ENCODE measurements around the gene CNTN5. TPM values are rescaled to one million over a fixed set of nuclear protein-coding genes. Genes with fewer than 3 reads are reported as not detected.

CNTN5 gene
- total RNA-seq, 6 donors from 2014 or later = 0.13 to 1.0 (median 0.57) TPM; not detected in 2

DNA sequence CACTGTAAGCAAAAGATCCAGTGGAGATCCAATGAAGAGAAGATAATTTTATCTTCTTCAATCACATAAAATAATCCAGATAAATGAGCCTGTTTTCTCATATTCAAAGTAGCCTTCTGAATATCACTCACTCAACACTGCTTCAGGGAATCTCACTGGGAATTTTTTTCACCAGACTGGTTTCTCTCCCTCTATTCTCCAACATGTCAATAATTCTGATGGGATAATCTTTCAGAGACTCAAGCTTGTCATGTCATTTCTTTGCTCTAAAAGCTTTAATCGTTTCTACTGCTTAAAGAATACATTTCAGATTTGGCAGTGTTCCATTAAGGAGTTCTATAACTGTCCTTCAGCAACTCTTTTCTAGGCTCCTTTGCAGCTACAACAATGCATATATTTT, 16.3 kb downstream of the CNTN5 start:
- DNase-seq (no peak), ATAC-seq (ENCODE audit: low FRiP score in 2 of 2) (no peak)
- 68 to 71% methylated on average over 1 of the region's 1 CpG for WGBS, 2 donors
- no peak overlapping the region for H3K27ac ChIP-seq
- H3K27me3 ChIP-seq = no peaks in the 10 kb centered on the region
- no peaks in the 10 kb centered on the region for H3K36me3 ChIP-seq
- H3K9me3 ChIP-seq = no peaks in the 10 kb centered on the region
- TF ChIP-seq POLR2AphosphoS5 (IDR thresholded peaks at IDR 0.05) (no peak), EP300 (IDR thresholded peaks at IDR 0.05) (no peak), POLR2A (IDR thresholded peaks at IDR 0.05) (no peak)
- TF ChIP-seq, protein P1, sequence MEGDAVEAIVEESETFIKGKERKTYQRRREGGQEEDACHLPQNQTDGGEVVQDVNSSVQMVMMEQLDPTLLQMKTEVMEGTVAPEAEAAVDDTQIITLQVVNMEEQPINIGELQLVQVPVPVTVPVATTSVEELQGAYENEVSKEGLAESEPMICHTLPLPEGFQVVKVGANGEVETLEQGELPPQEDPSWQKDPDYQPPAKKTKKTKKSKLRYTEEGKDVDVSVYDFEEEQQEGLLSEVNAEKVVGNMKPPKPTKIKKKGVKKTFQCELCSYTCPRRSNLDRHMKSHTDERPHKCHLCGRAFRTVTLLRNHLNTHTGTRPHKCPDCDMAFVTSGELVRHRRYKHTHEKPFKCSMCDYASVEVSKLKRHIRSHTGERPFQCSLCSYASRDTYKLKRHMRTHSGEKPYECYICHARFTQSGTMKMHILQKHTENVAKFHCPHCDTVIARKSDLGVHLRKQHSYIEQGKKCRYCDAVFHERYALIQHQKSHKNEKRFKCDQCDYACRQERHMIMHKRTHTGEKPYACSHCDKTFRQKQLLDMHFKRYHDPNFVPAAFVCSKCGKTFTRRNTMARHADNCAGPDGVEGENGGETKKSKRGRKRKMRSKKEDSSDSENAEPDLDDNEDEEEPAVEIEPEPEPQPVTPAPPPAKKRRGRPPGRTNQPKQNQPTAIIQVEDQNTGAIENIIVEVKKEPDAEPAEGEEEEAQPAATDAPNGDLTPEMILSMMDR (IDR thresholded peaks at IDR 0.05) = no peak
- H3K4me3 ChIP-seq = no peak overlapping the region
- no peaks in the 10 kb centered on the region for H3K4me1 ChIP-seq

DNA sequence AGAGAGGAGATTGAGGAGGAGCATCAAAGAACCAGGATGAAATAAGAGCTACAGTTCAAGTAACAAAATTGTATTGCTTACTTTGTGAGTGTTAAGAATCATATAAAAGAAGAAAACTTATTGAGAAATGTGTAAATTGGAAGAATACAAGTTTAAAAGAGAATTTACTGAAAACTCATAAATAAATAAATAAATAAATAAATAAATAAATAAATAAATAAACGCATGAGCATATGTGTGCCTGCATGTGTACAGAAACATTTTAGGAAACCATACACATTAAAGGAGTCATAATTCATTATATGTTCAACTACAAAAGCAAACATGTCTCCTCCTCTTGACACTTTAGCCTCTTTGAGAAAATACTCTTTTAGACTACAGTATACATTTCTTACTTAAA, 42.6 kb downstream of the CNTN5 start:
- H3K9me3 ChIP-seq = no peaks in the 10 kb centered on the region
- no peak overlapping the region for H3K27ac ChIP-seq
- H3K27me3 ChIP-seq = no peaks in the 10 kb centered on the region
- TF ChIP-seq, protein P1 (IDR thresholded peaks at IDR 0.05) = no peak
- TF ChIP-seq POLR2AphosphoS5 (IDR thresholded peaks at IDR 0.05) = no peak
- no peak for TF ChIP-seq POLR2A (IDR thresholded peaks at IDR 0.05)
- TF ChIP-seq EP300 (IDR thresholded peaks at IDR 0.05) = no peak
- ATAC-seq (ENCODE audit: low FRiP score in 2 of 2) = no peak
- no peaks in the 10 kb centered on the region for H3K4me1 ChIP-seq
- DNase-seq = no peak
- H3K4me3 ChIP-seq = no peak overlapping the region
- WGBS, 2 donors = 84 to 100% methylated on average over 1 of the region's 1 CpG
- no peaks in the 10 kb centered on the region for H3K36me3 ChIP-seq

DNA sequence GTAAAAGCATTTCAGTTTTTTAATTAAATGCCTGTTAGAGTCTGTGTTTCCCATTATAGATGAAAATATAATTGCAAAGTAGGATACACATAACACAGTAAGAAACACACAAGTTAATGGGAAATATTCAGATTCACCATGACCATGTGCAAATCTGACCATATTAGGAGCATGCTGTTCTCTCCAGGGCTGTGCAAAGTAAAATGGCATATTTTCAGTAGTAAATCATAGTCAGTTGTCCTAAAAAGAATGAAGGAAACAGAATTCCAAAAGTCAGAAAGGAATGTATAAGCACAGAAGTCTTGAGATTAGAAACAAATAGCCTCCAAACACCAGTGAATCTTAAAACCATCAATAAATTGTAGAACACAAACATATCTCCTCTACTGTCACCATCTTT, 44.4 kb downstream of the CNTN5 start:
- no peaks in the 10 kb centered on the region for H3K36me3 ChIP-seq
- H3K4me1 ChIP-seq = no peaks in the 10 kb centered on the region
- H3K27ac ChIP-seq = no peak overlapping the region
- TF ChIP-seq, protein P1 (IDR thresholded peaks at IDR 0.05) = no peak
- TF ChIP-seq EP300 (IDR thresholded peaks at IDR 0.05) (no peak), POLR2A (IDR thresholded peaks at IDR 0.05) (no peak), POLR2AphosphoS5 (IDR thresholded peaks at IDR 0.05) (no peak)
- no peaks in the 10 kb centered on the region for H3K27me3 ChIP-seq
- H3K4me3 ChIP-seq = no peak overlapping the region
- H3K9me3 ChIP-seq = no peaks in the 10 kb centered on the region
- ATAC-seq (ENCODE audit: low FRiP score in 2 of 2) (no peak), DNase-seq (no peak)

DNA sequence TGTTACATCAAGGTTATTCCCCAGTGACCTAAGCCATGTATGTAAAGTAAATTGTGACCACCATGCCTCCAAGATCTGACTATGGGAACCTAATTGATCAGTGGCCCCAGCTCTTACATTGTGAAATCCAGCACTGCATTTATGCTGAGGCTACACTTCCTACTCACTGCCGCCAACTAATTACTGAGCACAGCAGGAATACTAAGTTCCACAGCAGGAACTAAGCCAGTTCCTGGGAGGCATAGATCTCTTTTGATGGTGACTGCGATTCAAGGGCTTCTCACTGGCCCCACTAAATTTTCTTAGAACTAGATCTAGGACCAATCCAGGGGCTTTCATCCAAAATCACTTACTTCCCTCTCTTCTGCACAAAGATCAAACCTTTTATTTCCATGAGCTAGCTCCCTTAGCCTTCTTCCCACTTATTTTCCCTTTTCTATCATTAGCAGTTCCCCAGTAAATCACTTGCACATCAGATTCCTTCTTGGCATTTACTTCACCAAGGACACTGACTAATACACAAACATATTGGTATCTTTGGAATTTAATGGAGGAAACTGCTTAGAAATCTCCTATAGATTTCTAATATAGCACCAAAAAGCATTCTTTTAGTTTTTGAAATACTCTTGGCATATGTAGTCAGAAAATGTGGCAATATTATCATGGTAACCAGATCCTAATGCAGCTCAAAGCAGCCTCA, 46.0 kb downstream of the CNTN5 start:
- Histone ChIP-seq H3K36me3 (no peaks in the 10 kb centered on the region), H3K27ac (no peak overlapping the region), H3K9me3 (no peaks in the 10 kb centered on the region), H3K4me3 (no peak overlapping the region), H3K4me1 (no peaks in the 10 kb centered on the region), H3K27me3 (no peaks in the 10 kb centered on the region)
- WGBS, 2 donors = 58 to 70% methylated on average over 2 of the region's 2 CpGs
- no peak for DNase-seq
- no peak for TF ChIP-seq EP300 (IDR thresholded peaks at IDR 0.05)
- no peak for TF ChIP-seq POLR2A (IDR thresholded peaks at IDR 0.05)
- TF ChIP-seq, protein P1 (IDR thresholded peaks at IDR 0.05) = no peak
- no peak for TF ChIP-seq POLR2AphosphoS5 (IDR thresholded peaks at IDR 0.05)
- ATAC-seq (ENCODE audit: low FRiP score in 2 of 2) = no peak

DNA sequence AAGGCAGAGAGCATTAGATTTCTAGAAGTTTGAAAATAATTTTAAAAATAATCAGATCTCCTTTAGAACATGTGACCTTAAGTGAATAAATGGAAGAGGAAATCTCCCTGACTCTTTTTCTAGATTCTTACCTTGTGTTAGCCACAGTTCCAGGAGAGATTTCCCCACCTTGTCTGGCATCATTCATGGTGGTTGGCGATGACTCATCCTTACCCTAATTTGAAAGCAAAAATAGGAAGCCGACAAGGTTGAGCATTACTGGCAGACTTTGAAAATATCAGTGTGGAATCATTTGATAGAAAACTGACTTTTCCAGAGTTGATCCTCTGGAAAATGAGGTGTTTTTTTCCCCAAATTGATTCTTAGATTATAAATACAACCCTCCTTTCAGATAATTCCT, 48.1 kb downstream of the CNTN5 start:
- Histone ChIP-seq H3K36me3 (no peaks in the 10 kb centered on the region), H3K4me1 (no peaks in the 10 kb centered on the region), H3K27ac (no peak overlapping the region), H3K27me3 (no peaks in the 10 kb centered on the region), H3K9me3 (no peaks in the 10 kb centered on the region), H3K4me3 (no peak overlapping the region)
- 78 to 86% methylated on average over 2 of the region's 2 CpGs for WGBS, 2 donors
- ATAC-seq (ENCODE audit: low FRiP score in 2 of 2) (no peak), DNase-seq (no peak)
- no peak for TF ChIP-seq POLR2A (IDR thresholded peaks at IDR 0.05)
- TF ChIP-seq, protein P1 (IDR thresholded peaks at IDR 0.05) = no peak
- TF ChIP-seq POLR2AphosphoS5 (IDR thresholded peaks at IDR 0.05) = no peak
- TF ChIP-seq EP300 (IDR thresholded peaks at IDR 0.05) = no peak

All from upper lobe of left lung (tissue), 6 donors.